NCI-H2029 treated with DMSO at 0.1 percent for 48 hours (cell line): ENCODE data around the gene DNAJC19.

Experiments
- DNase-seq: peaks from one replicate; lab custom pipeline; 2025; lab: John Stamatoyannopoulos, UW

DNAJC19 gene

GRCh38 chr3:180961087-180961486 lies 28.4 kb downstream of the DNAJC19 start:
- DNase-seq = no peak

- DNase-seq = no peak
Observed at GRCh38 chr3:180959691-180960090, 29.8 kb downstream of the DNAJC19 start.

GRCh38 chr3:180947761-180948390 lies 41.7 kb downstream of the DNAJC19 start:
- DNase-seq = no peak

GRCh38 chr3:180940826-180941225 lies 48.7 kb downstream of the DNAJC19 start:
- DNase-seq = no peak

GRCh38 chr3:180934638-180935037 lies 54.9 kb downstream of the DNAJC19 start:
- DNase-seq = no peak
